A549 (cell line): Measurements from ENCODE around the gene BICC1. TPM values are rescaled to one million over a fixed set of nuclear protein-coding genes. Genes with fewer than 3 reads are reported as not detected.
A peak's percentile ranks its signal among the peaks of the same experiment; 100 is the strongest.

Experiments used
- ATAC-seq, 2 experiments: fragments of 200-7000 bp in 1 of 2; fragments of >200 bp in 1 of 2; cut with Nextera tagmentation in 1 of 2; cut with Tn5 transposase in 1 of 2; 3 replicates each; pipeline versions ENCODE4 v1.8.0 to v1.9.1; 2018 to 2020; ENCODE audit warnings: mild to moderate bottlenecking in 1 of 2, moderate library complexity in 1 of 2
- CTCF ChIA-PET: fragments of 300-600 bp; sonication (Branson Sonifier 250); formaldehyde crosslinking; extraction: SDS; loops from one replicate; lab custom pipeline; 2021; ENCODE audit warnings: antibody characterized with exemption, inconsistent platforms; lab: Yijun Ruan, JAX
- POLR2A ChIA-PET: fragments of 350-600 bp; formaldehyde crosslinking; extraction: SDS; loops from one replicate; lab custom pipeline; 2021; ENCODE audit warnings: antibody characterized with exemption, inconsistent platforms; lab: Yijun Ruan, JAX
- DNase-seq, 2 experiments: peaks; one replicate each; pipeline versions ENCODE4 v3.0.0 to v3.0.0-alpha.2; 2011 to 2016; ENCODE audit warnings: low read depth in 1 of 2, low spot score in 1 of 2
- FAIRE-seq: peaks from 2 replicates; lab custom pipeline; 2011; peaks lifted over from hg19 to GRCh38; lab: Jason Lieb, UNC
- H3K27ac ChIP-seq, 2 experiments: fragments of >200 bp; sonication (Bioruptor Twin); formaldehyde crosslinking; 3 replicates each; pipeline ENCODE4 v1.5.1; 2016 to 2017
- H3K4me1 ChIP-seq: fragments of >200 bp; sonication (Bioruptor Twin); formaldehyde crosslinking; 3 replicates; pipeline ENCODE4 v1.6.1; 2016
- H3K4me2 ChIP-seq: fragments of >200 bp; sonication (Bioruptor Twin); formaldehyde crosslinking; 3 replicates; pipeline ENCODE4 v1.6.1; 2016
- H3K4me3 ChIP-seq: fragments of >200 bp; sonication (Bioruptor Twin); formaldehyde crosslinking; 3 replicates; pipeline ENCODE4 v1.5.1; 2016
- H3K9me3 ChIP-seq: fragments of >200 bp; sonication (Bioruptor Twin); formaldehyde crosslinking; 3 replicates; pipeline ENCODE4 v1.6.1; 2016
- CHD2 ChIP-seq: fragments of 150-350 bp; IDR thresholded peaks from 2 replicates; pipeline ENCODE4 v1.6.1; 2014; ENCODE audit warnings: low read length; ENCODE audit not compliant: partially characterized antibody
- CTCF ChIP-seq: fragments of >200 bp; sonication (Bioruptor Twin); formaldehyde crosslinking; IDR thresholded peaks from 3 replicates; pipeline ENCODE4 v1.5.1; 2016
- EHMT2 ChIP-seq: fragments of 200-600 bp; sonication (generic); IDR thresholded peaks from 2 replicates; pipeline ENCODE4 v1.6.1; 2016; ENCODE audit warnings: antibody characterized with exemption, low read depth, mild to moderate bottlenecking, moderate library complexity
- FOSL2 ChIP-seq, 2 experiments: fragments of 450-650 bp in 1 of 2; fragments of >200 bp in 1 of 2; sonication (Bioruptor Twin) in 1 of 2; formaldehyde crosslinking; IDR thresholded peaks; 2 replicates each; pipeline versions ENCODE4 v1.5.0 to v1.6.1; 2016 to 2020; ENCODE audit warnings: mild to moderate bottlenecking in 1 of 2, moderate library complexity in 1 of 2
- FOXS1 ChIP-seq: fragments of 250-450 bp; sonication (Bioruptor Pico); IDR thresholded peaks from 2 replicates; pipeline ENCODE4 v1.5.0; 2020; ENCODE audit warnings: mild to moderate bottlenecking, moderate library complexity
- HOXB13 ChIP-seq: fragments of 250-450 bp; sonication (Bioruptor Pico); IDR thresholded peaks from 2 replicates; pipeline ENCODE4 v1.5.0; 2020; ENCODE audit warnings: low read depth, mild to moderate bottlenecking, moderate library complexity
- KDM1A ChIP-seq: fragments of 200-600 bp; sonication (generic); IDR thresholded peaks from 2 replicates; pipeline ENCODE4 v1.6.1; 2016; ENCODE audit warnings: low read depth, mild to moderate bottlenecking
- MAFK ChIP-seq: fragments of 450-650 bp; IDR thresholded peaks from 2 replicates; pipeline ENCODE4 v1.6.1; 2014; ENCODE audit not compliant: partially characterized antibody
- MAZ ChIP-seq: fragments of 150-350 bp; IDR thresholded peaks from 2 replicates; pipeline ENCODE4 v1.6.1; 2014; ENCODE audit warnings: antibody characterized with exemption, low read depth, low read length, borderline replicate concordance
- NFE2L2 ChIP-seq: fragments of 150-350 bp; conservative IDR thresholded peaks from 2 replicates; pipeline ENCODE4 v1.6.1; 2014; ENCODE audit warnings: low read length
- NPAS2 ChIP-seq: fragments of 250-450 bp; sonication (Bioruptor Pico); IDR thresholded peaks from 2 replicates; pipeline ENCODE4 v1.8.0; 2022; ENCODE audit warnings: mild to moderate bottlenecking, moderate library complexity, borderline replicate concordance
- NR3C1 ChIP-seq: fragments of >200 bp; sonication (Bioruptor Twin); formaldehyde crosslinking; IDR thresholded peaks from 3 replicates; pipeline ENCODE4 v1.6.1; 2017
- PHF8 ChIP-seq: fragments of 200-600 bp; sonication (generic); IDR thresholded peaks from 2 replicates; pipeline ENCODE4 v1.6.1; 2016; ENCODE audit warnings: low read depth, mild to moderate bottlenecking, antibody characterized with exemption, moderate library complexity, borderline replicate concordance
- RAD21 ChIP-seq, 2 experiments: fragments of >200 bp in 1 of 2; sonication (Bioruptor Twin) in 1 of 2; formaldehyde crosslinking in 1 of 2; IDR thresholded peaks in 1 of 2; conservative IDR thresholded peaks in 1 of 2; 2 replicates in 1 of 2; 3 replicates in 1 of 2; pipeline ENCODE4 v1.6.1; 2012 to 2018; ENCODE audit warnings: inconsistent platforms in 1 of 2
- RCOR1 ChIP-seq: fragments of 150-350 bp; IDR thresholded peaks from 2 replicates; pipeline ENCODE4 v1.6.1; 2014; ENCODE audit warnings: antibody characterized with exemption, low read length, low read depth
- RNF2 ChIP-seq: fragments of 200-600 bp; sonication (generic); IDR thresholded peaks from 2 replicates; pipeline ENCODE4 v1.6.1; 2016; ENCODE audit warnings: low read depth, mild to moderate bottlenecking, antibody characterized with exemption, moderate library complexity, borderline replicate concordance
- SREBF2 ChIP-seq: fragments of 450-650 bp; IDR thresholded peaks from 2 replicates; pipeline ENCODE4 v1.6.1; 2014; ENCODE audit warnings: mild to moderate bottlenecking, moderate library complexity
- TFCP2L1 ChIP-seq: fragments of 250-450 bp; sonication (Bioruptor Pico); IDR thresholded peaks from 2 replicates; pipeline ENCODE4 v1.5.0; 2021; ENCODE audit warnings: mild to moderate bottlenecking
- USF2 ChIP-seq: fragments of 450-650 bp; IDR thresholded peaks from 2 replicates; pipeline ENCODE4 v1.6.1; 2014; ENCODE audit warnings: antibody characterized with exemption
- ZFP36 ChIP-seq: fragments of 450-650 bp; IDR thresholded peaks from 2 replicates; pipeline ENCODE4 v1.6.1; 2014; ENCODE audit warnings: borderline replicate concordance; ENCODE audit not compliant: partially characterized antibody
- WGBS: methylation state at CpG from one replicate; pipeline ENCODE4 v1.1.6; 2017; ENCODE audit errors: missing lambda C conversion rate; 5-methylcytosine and 5-hydroxymethylcytosine counted together
- polyA plus RNA-seq, 4 experiments: library from polyadenylated mRNA; depleted of rRNA in 3 of 4; stranded (reverse); fragments of >200 nt; fragmentation: RNase III in 1 of 4; extraction: RNeasy Plus Mini Kit Qiagen cat#74134 plus additional on column Dnase treatment in 1 of 4; gene quantifications; 2 replicates in 3 of 4; 3 replicates in 1 of 4; pipeline ENCODE4 v1.2.3, GENCODE V29; 2011 to 2017

Gene BICC1
- polyA plus RNA-seq, 2 of the 4 experiments (the other 2 are of a cell fraction), result 36.9 to 56.8 TPM

- DNase-seq, result no peak
- Histone ChIP-seq H3K9me3 (no peaks in the 10 kb centered on the region), H3K4me2 (peak overlapping the region; percentile 92), H3K4me3 (no peak overlapping the region), H3K4me1 (peaks cover 59% of the 10 kb centered on the region), H3K27ac (peak overlapping the region; percentile 15 to 38; a peak in 1 of 6 replicates)
- ChIA-PET POLR2A (no interaction called here), CTCF (no interaction called here)
- TF ChIP-seq TFCP2L1 (CRISPR knock-in tag) (no peak), CTCF (no peak), NFE2L2 (no peak), KDM1A (no peak), ZFP36 (no peak), PHF8 (no peak), FOXS1 (no peak), HOXB13 (no peak), SREBF2 (no peak), CHD2 (no peak), RCOR1 (no peak), MAZ (no peak)
- ATAC-seq, result no peak
- 76% methylated on average over 1 of the region's 1 CpG for WGBS
- peak; percentile 39 for FAIRE-seq
These were observed 245.6 kb downstream of the BICC1 start for GRCh38 chr10:58758321-58758720.

GRCh38 chr10:58764087-58764747 is 251.5 kb downstream of the BICC1 start:
- peaks cover 6% of the 10 kb centered on the region; the same call in 2 of the 3 replicates for H3K4me1 ChIP-seq
- H3K9me3 ChIP-seq, result peaks cover 4% of the 10 kb centered on the region; the same call in 1 of the 3 replicates
- H3K27ac ChIP-seq, result no peak overlapping the region
- no peak for TF ChIP-seq RAD21 (conservative IDR thresholded peaks at IDR 0.05 in 1 of 2, IDR thresholded peaks at IDR 0.05 in 1 of 2)
- TF ChIP-seq USF2, result no peak
- TF ChIP-seq ZFP36, result no peak
- no peak for TF ChIP-seq NPAS2 (CRISPR knock-in tag)
- no peak for TF ChIP-seq RNF2
- TF ChIP-seq FOSL2 (IDR thresholded peaks at IDR 0.05), result no peak
- TF ChIP-seq FOSL2 (CRISPR knock-in tag; IDR thresholded peaks at IDR 0.05), result no peak
- no peak for TF ChIP-seq SREBF2
- TF ChIP-seq NR3C1, result no peak
- TF ChIP-seq MAFK, result peak; percentile 85
- no peak for FAIRE-seq
- ChIA-PET POLR2A (no interaction called here), CTCF (no interaction called here)
- no peak for DNase-seq
- WGBS, result 93% methylated on average over 1 of the region's 1 CpG
- no peak overlapping the region for H3K4me3 ChIP-seq
- no peak for ATAC-seq
- no peak overlapping the region for H3K4me2 ChIP-seq

GRCh38 chr10:58765910-58766309 is 253.2 kb downstream of the BICC1 start:
- TF ChIP-seq EHMT2, result no peak
- TF ChIP-seq NFE2L2, result no peak
- DNase-seq (no peak), FAIRE-seq (no peak), ATAC-seq (no peak)
- H3K4me2 ChIP-seq, result no peak overlapping the region
- no peak overlapping the region for H3K4me3 ChIP-seq
- 86% methylated on average over 3 of the region's 3 CpGs for WGBS
- no peak overlapping the region for H3K27ac ChIP-seq
- H3K9me3 ChIP-seq, result peaks cover 4% of the 10 kb centered on the region; the same call in 1 of the 3 replicates
- CTCF ChIA-PET, result interaction anchor here (1.4 kb wide), 1 partner anchor 351 kb away, joined by 4 read pairs; no protein-coding TSS in a partner anchor
- H3K4me1 ChIP-seq, result peaks cover 5% of the 10 kb centered on the region; the same call in 1 of the 3 replicates
- POLR2A ChIA-PET, result no interaction called here
